HEK293 (cell line): ENCODE results near the gene LDLRAD4.

Experiments
- CTCF ChIA-PET: fragments of 350-600 bp; formaldehyde crosslinking; extraction: SDS; loops from one replicate; lab custom pipeline; 2021; ENCODE audit warnings: antibody characterized with exemption; lab: Yijun Ruan, JAX
- POLR2A ChIA-PET: fragments of 300-600 bp; formaldehyde crosslinking; extraction: SDS; loops from one replicate; lab custom pipeline; 2020; ENCODE audit warnings: antibody characterized with exemption, inconsistent platforms; lab: Yijun Ruan, JAX
- H3K27ac ChIP-seq: fragments of 200-500 bp; sonication (Bioruptor generic); 2 replicates; pipeline ENCODE4 v1.5.1; 2014; ENCODE audit warnings: low read depth, low read length, control low read depth, inconsistent platforms; ENCODE audit errors: extremely low read depth
- H3K36me3 ChIP-seq, 2 experiments: fragments of 200-500 bp in 1 of 2; sonication (Bioruptor generic) in 1 of 2; 1 replicate in 1 of 2; 2 replicates in 1 of 2; pipeline ENCODE4 v1.5.1; 2014 to 2017; ENCODE audit warnings: inconsistent platforms in 2 of 2, low read length in 2 of 2; ENCODE audit not compliant: control insufficient read depth in 2 of 2, insufficient read depth in 1 of 2
- H3K4me1 ChIP-seq: fragments of 200-500 bp; sonication (Bioruptor generic); 2 replicates; pipeline ENCODE4 v1.5.1; 2014; ENCODE audit warnings: mild to moderate bottlenecking, low read length, inconsistent platforms; ENCODE audit not compliant: control insufficient read depth, insufficient read depth
- H3K4me3 ChIP-seq: 2 replicates; pipeline ENCODE4 v1.5.1; 2011; ENCODE audit warnings: low read depth, mild to moderate bottlenecking, control low read depth, low read length, moderate library complexity
- H3K9me3 ChIP-seq: fragments of 200-500 bp; sonication (Bioruptor generic); 2 replicates; pipeline ENCODE4 v1.5.1; 2014; ENCODE audit warnings: low read depth, low read length, inconsistent platforms; ENCODE audit not compliant: control insufficient read depth, insufficient read depth
- HOXC10 ChIP-seq: sonication (generic); formaldehyde crosslinking; IDR thresholded peaks from 2 replicates; pipeline ENCODE4 v1.8.1; 2023; ENCODE audit warnings: mild to moderate bottlenecking, missing genetic modification reagents
- TCF7L2 ChIP-seq: IDR thresholded peaks from 2 replicates; pipeline ENCODE4 v1.6.1; 2011; ENCODE audit warnings: low read depth, mild to moderate bottlenecking, inconsistent platforms, low read length, moderate library complexity, borderline replicate concordance
- ZBTB8A ChIP-seq: fragments of 450-650 bp; formaldehyde crosslinking; IDR thresholded peaks from 2 replicates; pipeline ENCODE4 v1.5.1; 2016; ENCODE audit warnings: missing biosample characterization, missing genetic modification characterization
- ZEB2 ChIP-seq: fragments of 450-650 bp; formaldehyde crosslinking; IDR thresholded peaks from 2 replicates; pipeline ENCODE4 v1.5.1; 2016; ENCODE audit warnings: missing biosample characterization, missing genetic modification characterization
- ZFP3 ChIP-seq: fragments of 450-650 bp; formaldehyde crosslinking; IDR thresholded peaks from 2 replicates; pipeline ENCODE4 v1.5.1; 2016; ENCODE audit warnings: low read depth, missing biosample characterization, missing genetic modification characterization
- ZNF146 ChIP-seq: fragments of 450-650 bp; formaldehyde crosslinking; IDR thresholded peaks from 2 replicates; pipeline ENCODE4 v1.5.1; 2016; ENCODE audit warnings: missing biosample characterization, missing genetic modification characterization
- ZNF169 ChIP-seq: fragments of 450-650 bp; formaldehyde crosslinking; IDR thresholded peaks from 2 replicates; pipeline ENCODE4 v1.5.1; 2016; ENCODE audit warnings: missing biosample characterization, missing genetic modification characterization
- ZNF202 ChIP-seq: fragments of 450-650 bp; formaldehyde crosslinking; IDR thresholded peaks from 2 replicates; pipeline ENCODE4 v1.5.1; 2016; ENCODE audit warnings: missing biosample characterization, missing genetic modification characterization, borderline replicate concordance
- ZNF223 ChIP-seq: fragments of 450-650 bp; formaldehyde crosslinking; IDR thresholded peaks from 2 replicates; pipeline ENCODE4 v1.5.1; 2016; ENCODE audit warnings: missing biosample characterization, missing genetic modification characterization
- ZNF311 ChIP-seq: fragments of 450-650 bp; formaldehyde crosslinking; IDR thresholded peaks from 2 replicates; pipeline ENCODE4 v1.5.1; 2017; ENCODE audit warnings: missing biosample characterization, missing genetic modification characterization, borderline replicate concordance
- ZNF324 ChIP-seq: fragments of 450-650 bp; formaldehyde crosslinking; IDR thresholded peaks from 2 replicates; pipeline ENCODE4 v1.5.1; 2016; ENCODE audit warnings: missing biosample characterization, missing genetic modification characterization
- ZNF354C ChIP-seq: fragments of 450-650 bp; formaldehyde crosslinking; IDR thresholded peaks from 2 replicates; pipeline ENCODE4 v1.5.1; 2016; ENCODE audit warnings: missing biosample characterization, missing genetic modification characterization, low read depth, borderline replicate concordance
- ZNF391 ChIP-seq: fragments of 450-650 bp; formaldehyde crosslinking; IDR thresholded peaks from 2 replicates; pipeline ENCODE4 v1.5.1; 2016; ENCODE audit warnings: low read depth, missing biosample characterization, missing genetic modification characterization, borderline replicate concordance
- ZNF426 ChIP-seq: fragments of 450-650 bp; formaldehyde crosslinking; IDR thresholded peaks from 2 replicates; pipeline ENCODE4 v1.5.1; 2017; ENCODE audit warnings: missing biosample characterization, missing genetic modification characterization, mild to moderate bottlenecking, inconsistent platforms, moderate library complexity
- ZNF521 ChIP-seq: fragments of 450-650 bp; formaldehyde crosslinking; IDR thresholded peaks from 2 replicates; pipeline ENCODE4 v1.5.1; 2017; ENCODE audit warnings: missing biosample characterization, mild to moderate bottlenecking, missing genetic modification characterization
- ZNF529 ChIP-seq: fragments of 450-650 bp; formaldehyde crosslinking; IDR thresholded peaks from 2 replicates; pipeline ENCODE4 v1.5.1; 2017; ENCODE audit warnings: missing genetic modification characterization, missing biosample characterization; ENCODE audit not compliant: insufficient replicate concordance
- ZNF544 ChIP-seq: fragments of 450-650 bp; formaldehyde crosslinking; IDR thresholded peaks from 2 replicates; pipeline ENCODE4 v1.5.0; 2017; ENCODE audit warnings: missing biosample characterization, missing genetic modification characterization
- ZNF626 ChIP-seq: fragments of 450-650 bp; sonication (Bioruptor Pico); formaldehyde crosslinking; IDR thresholded peaks from 2 replicates; pipeline ENCODE4 v1.5.1; 2018; ENCODE audit warnings: missing biosample characterization, missing genetic modification characterization, inconsistent platforms
- ZNF658 ChIP-seq: fragments of 450-650 bp; formaldehyde crosslinking; IDR thresholded peaks from 2 replicates; pipeline ENCODE4; 2016; ENCODE audit warnings: missing biosample characterization, missing genetic modification characterization
- TF ChIP-seq, protein P1 (sequence below): fragments of 450-650 bp; formaldehyde crosslinking; IDR thresholded peaks from 2 replicates; pipeline ENCODE4 v1.5.1; 2016; ENCODE audit warnings: missing biosample characterization, missing genetic modification characterization
- TF ChIP-seq, protein P2 (sequence below): fragments of 450-650 bp; formaldehyde crosslinking; IDR thresholded peaks from 2 replicates; pipeline ENCODE4 v1.5.1; 2016; ENCODE audit warnings: missing biosample characterization, missing genetic modification characterization
- TF ChIP-seq, protein P3 (sequence below): fragments of 450-650 bp; formaldehyde crosslinking; IDR thresholded peaks from 2 replicates; pipeline ENCODE4 v1.5.1; 2016; ENCODE audit warnings: missing biosample characterization, missing genetic modification characterization
- TF ChIP-seq, protein P4 (sequence below): fragments of 450-650 bp; formaldehyde crosslinking; IDR thresholded peaks from 2 replicates; pipeline ENCODE4 v1.5.1; 2016; ENCODE audit warnings: missing biosample characterization, missing genetic modification characterization
- TF ChIP-seq, protein P5 (sequence below): fragments of 450-650 bp; formaldehyde crosslinking; IDR thresholded peaks from 2 replicates; pipeline ENCODE4; 2016; ENCODE audit warnings: missing biosample characterization, missing genetic modification characterization
- TF ChIP-seq, protein P6 (sequence below): fragments of 450-650 bp; formaldehyde crosslinking; IDR thresholded peaks from 2 replicates; pipeline ENCODE4 v1.5.1; 2016; ENCODE audit warnings: missing biosample characterization, missing genetic modification characterization

The LDLRAD4 gene

DNA sequence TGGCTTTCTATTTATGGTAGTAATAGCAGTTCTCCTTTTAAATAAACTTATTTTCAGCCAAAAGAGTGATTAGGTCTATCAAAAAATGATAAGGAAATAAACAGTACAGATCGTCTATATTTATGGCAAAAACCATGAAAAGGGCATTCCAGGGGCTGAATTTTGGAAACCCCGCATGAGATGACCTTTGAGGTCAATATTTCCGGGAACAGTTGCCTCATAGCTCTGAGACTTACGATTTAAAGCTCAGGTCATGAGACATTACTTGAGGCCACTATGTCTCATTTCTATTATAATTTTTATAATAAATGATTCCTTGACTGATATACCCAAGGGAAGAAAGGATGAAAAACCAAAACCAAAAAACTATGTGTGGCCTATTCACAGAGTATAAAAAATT, 101.1 kb downstream of the LDLRAD4 start:
- H3K36me3 ChIP-seq: no peaks in the 10 kb centered on the region
- POLR2A ChIA-PET: no interaction called here
- no peaks in the 10 kb centered on the region for H3K9me3 ChIP-seq
- TF ChIP-seq ZNF146 (no peak), ZNF426 (tag by site-specific recombination) (no peak), ZNF223 (tag by site-specific recombination) (no peak), ZNF544 (tag by site-specific recombination) (no peak), TCF7L2 (no peak), ZNF391 (tag by site-specific recombination) (no peak), ZBTB8A (tag by site-specific recombination) (no peak), ZNF324 (no peak), ZNF169 (tag by site-specific recombination) (no peak), HOXC10 (CRISPR knock-in tag) (no peak), ZNF529 (tag by site-specific recombination) (no peak), ZNF202 (tag by site-specific recombination) (no peak)
- TF ChIP-seq, protein P1, sequence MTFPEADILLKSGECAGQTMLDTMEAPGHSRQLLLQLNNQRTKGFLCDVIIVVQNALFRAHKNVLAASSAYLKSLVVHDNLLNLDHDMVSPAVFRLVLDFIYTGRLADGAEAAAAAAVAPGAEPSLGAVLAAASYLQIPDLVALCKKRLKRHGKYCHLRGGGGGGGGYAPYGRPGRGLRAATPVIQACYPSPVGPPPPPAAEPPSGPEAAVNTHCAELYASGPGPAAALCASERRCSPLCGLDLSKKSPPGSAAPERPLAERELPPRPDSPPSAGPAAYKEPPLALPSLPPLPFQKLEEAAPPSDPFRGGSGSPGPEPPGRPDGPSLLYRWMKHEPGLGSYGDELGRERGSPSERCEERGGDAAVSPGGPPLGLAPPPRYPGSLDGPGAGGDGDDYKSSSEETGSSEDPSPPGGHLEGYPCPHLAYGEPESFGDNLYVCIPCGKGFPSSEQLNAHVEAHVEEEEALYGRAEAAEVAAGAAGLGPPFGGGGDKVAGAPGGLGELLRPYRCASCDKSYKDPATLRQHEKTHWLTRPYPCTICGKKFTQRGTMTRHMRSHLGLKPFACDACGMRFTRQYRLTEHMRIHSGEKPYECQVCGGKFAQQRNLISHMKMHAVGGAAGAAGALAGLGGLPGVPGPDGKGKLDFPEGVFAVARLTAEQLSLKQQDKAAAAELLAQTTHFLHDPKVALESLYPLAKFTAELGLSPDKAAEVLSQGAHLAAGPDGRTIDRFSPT (tag by site-specific recombination): no peak
- no peak overlapping the region for H3K27ac ChIP-seq
- H3K4me1 ChIP-seq: no peaks in the 10 kb centered on the region
- H3K4me3 ChIP-seq: no peak overlapping the region
- CTCF ChIA-PET: interaction anchor here (0.7 kb wide), 1 partner anchor 1637 kb away, joined by 6 read pairs; no protein-coding TSS in a partner anchor

DNA sequence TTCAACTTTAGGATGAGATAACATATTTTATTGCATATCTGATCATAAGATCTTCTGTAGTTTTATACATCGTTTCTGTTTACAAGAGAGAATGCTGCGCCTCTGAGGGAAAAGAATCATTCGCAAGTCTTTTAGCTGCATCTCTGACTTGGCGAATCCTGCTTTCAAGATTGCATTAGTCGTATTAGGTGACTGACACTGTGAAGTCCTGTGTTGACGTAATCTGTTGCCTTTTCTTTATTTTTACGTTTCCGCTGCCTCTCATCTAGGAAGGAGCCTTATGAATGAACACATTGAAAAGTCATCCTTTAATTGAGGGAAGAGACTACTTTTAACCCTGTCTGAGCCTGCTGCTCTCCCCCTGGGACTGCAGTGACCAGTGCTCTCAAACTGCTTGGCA, 101.5 kb downstream of the LDLRAD4 start:
- no peak overlapping the region for H3K4me3 ChIP-seq
- ChIA-PET CTCF (interaction anchor here (0.7 kb wide), 3 partner anchors 10 to 1637 kb away, joined by 3 to 6 read pairs (median 3); no protein-coding TSS in a partner anchor), POLR2A (no interaction called here)
- no peak overlapping the region for H3K27ac ChIP-seq
- no peaks in the 10 kb centered on the region for H3K4me1 ChIP-seq
- H3K9me3 ChIP-seq: no peaks in the 10 kb centered on the region
- H3K36me3 ChIP-seq: no peaks in the 10 kb centered on the region
- TF ChIP-seq, protein P2, sequence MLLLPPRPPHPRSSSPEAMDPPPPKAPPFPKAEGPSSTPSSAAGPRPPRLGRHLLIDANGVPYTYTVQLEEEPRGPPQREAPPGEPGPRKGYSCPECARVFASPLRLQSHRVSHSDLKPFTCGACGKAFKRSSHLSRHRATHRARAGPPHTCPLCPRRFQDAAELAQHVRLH (tag by site-specific recombination): no peak
- no peak for TF ChIP-seq ZEB2 (tag by site-specific recombination)
- no peak for TF ChIP-seq ZNF311 (tag by site-specific recombination)
- TF ChIP-seq, protein P3, sequence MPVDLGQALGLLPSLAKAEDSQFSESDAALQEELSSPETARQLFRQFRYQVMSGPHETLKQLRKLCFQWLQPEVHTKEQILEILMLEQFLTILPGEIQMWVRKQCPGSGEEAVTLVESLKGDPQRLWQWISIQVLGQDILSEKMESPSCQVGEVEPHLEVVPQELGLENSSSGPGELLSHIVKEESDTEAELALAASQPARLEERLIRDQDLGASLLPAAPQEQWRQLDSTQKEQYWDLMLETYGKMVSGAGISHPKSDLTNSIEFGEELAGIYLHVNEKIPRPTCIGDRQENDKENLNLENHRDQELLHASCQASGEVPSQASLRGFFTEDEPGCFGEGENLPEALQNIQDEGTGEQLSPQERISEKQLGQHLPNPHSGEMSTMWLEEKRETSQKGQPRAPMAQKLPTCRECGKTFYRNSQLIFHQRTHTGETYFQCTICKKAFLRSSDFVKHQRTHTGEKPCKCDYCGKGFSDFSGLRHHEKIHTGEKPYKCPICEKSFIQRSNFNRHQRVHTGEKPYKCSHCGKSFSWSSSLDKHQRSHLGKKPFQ: no peak
- TF ChIP-seq, protein P4, sequence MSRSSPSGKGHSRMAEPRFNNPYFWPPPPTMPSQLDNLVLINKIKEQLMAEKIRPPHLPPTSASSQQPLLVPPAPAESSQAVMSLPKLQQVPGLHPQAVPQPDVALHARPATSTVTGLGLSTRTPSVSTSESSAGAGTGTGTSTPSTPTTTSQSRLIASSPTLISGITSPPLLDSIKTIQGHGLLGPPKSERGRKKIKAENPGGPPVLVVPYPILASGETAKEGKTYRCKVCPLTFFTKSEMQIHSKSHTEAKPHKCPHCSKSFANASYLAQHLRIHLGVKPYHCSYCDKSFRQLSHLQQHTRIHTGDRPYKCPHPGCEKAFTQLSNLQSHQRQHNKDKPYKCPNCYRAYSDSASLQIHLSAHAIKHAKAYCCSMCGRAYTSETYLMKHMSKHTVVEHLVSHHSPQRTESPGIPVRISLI (tag by site-specific recombination): no peak
- TF ChIP-seq ZNF521: no peak
- TF ChIP-seq, protein P5, sequence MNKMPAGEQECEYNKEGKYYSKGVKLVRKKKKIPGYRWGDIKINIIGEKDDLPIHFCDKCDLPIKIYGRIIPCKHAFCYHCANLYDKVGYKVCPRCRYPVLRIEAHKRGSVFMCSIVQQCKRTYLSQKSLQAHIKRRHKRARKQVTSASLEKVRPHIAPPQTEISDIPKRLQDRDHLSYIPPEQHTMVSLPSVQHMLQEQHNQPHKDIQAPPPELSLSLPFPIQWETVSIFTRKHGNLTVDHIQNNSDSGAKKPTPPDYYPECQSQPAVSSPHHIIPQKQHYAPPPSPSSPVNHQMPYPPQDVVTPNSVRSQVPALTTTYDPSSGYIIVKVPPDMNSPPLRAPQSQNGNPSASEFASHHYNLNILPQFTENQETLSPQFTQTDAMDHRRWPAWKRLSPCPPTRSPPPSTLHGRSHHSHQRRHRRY (tag by site-specific recombination): no peak
- TF ChIP-seq ZNF658 (tag by site-specific recombination): no peak
- TF ChIP-seq ZFP3: no peak
- no peak for TF ChIP-seq ZNF626 (tag by site-specific recombination)
- TF ChIP-seq ZNF354C: no peak
- TF ChIP-seq, protein P6, sequence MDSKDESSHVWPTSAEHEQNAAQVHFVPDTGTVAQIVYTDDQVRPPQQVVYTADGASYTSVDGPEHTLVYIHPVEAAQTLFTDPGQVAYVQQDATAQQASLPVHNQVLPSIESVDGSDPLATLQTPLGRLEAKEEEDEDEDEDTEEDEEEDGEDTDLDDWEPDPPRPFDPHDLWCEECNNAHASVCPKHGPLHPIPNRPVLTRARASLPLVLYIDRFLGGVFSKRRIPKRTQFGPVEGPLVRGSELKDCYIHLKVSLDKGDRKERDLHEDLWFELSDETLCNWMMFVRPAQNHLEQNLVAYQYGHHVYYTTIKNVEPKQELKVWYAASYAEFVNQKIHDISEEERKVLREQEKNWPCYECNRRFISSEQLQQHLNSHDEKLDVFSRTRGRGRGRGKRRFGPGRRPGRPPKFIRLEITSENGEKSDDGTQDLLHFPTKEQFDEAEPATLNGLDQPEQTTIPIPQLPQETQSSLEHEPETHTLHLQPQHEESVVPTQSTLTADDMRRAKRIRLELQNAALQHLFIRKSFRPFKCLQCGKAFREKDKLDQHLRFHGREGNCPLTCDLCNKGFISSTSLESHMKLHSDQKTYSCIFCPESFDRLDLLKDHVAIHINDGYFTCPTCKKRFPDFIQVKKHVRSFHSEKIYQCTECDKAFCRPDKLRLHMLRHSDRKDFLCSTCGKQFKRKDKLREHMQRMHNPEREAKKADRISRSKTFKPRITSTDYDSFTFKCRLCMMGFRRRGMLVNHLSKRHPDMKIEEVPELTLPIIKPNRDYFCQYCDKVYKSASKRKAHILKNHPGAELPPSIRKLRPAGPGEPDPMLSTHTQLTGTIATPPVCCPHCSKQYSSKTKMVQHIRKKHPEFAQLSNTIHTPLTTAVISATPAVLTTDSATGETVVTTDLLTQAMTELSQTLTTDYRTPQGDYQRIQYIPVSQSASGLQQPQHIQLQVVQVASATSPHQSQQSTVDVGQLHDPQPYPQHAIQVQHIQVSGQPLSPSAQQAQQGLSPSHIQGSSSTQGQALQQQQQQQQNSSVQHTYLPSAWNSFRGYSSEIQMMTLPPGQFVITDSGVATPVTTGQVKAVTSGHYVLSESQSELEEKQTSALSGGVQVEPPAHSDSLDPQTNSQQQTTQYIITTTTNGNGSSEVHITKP: no peak
